B cell (primary cell): ENCODE measurements around the gene UBR7.

Source experiments
- EZH2 ChIP-seq: IDR thresholded peaks from 2 replicates; pipeline ENCODE4 v1.6.1; 2012; ENCODE audit warnings: borderline replicate concordance, low read depth, mild to moderate bottlenecking, moderate library complexity, low read length; ENCODE audit not compliant: insufficient read depth, poor library complexity, severe bottlenecking
- TF ChIP-seq, protein P1 (sequence below): fragments of 200-600 bp; IDR thresholded peaks from one replicate; pipeline ENCODE4 v1.8.0; 2022; ENCODE audit warnings: antibody characterized with exemption, mild to moderate bottlenecking

- TF ChIP-seq, protein P1, sequence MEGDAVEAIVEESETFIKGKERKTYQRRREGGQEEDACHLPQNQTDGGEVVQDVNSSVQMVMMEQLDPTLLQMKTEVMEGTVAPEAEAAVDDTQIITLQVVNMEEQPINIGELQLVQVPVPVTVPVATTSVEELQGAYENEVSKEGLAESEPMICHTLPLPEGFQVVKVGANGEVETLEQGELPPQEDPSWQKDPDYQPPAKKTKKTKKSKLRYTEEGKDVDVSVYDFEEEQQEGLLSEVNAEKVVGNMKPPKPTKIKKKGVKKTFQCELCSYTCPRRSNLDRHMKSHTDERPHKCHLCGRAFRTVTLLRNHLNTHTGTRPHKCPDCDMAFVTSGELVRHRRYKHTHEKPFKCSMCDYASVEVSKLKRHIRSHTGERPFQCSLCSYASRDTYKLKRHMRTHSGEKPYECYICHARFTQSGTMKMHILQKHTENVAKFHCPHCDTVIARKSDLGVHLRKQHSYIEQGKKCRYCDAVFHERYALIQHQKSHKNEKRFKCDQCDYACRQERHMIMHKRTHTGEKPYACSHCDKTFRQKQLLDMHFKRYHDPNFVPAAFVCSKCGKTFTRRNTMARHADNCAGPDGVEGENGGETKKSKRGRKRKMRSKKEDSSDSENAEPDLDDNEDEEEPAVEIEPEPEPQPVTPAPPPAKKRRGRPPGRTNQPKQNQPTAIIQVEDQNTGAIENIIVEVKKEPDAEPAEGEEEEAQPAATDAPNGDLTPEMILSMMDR = no peak
- no peak for TF ChIP-seq EZH2
Measured at GRCh38 chr14:93228550-93228949, 21.5 kb downstream of the UBR7 start.
